K562 (cell line): ENCODE measurements around the gene GAP43. TPM values are rescaled to one million over a fixed set of nuclear protein-coding genes. Genes with fewer than 3 reads are reported as not detected.

Experiments used
- ATAC-seq: fragments of 200-7000 bp; cut with Tn5 transposase; 3 replicates; pipeline ENCODE4 v1.9.1; 2020; ENCODE audit warnings: moderate library complexity
- BruUV-seq: library from RNA; stranded (reverse); fragments of 400-500 nt; replicated peaks from 2 replicates; lab custom pipeline; 2021; lab: Mats Ljungman, UMichigan
- CTCF ChIA-PET: fragments of 300-600 bp; formaldehyde crosslinking; extraction: SDS; loops from one replicate; lab custom pipeline; 2021; ENCODE audit warnings: low intra/inter-chr PET ratio; lab: Yijun Ruan, JAX
- POLR2A ChIA-PET: fragments of 300-600, 350-650 bp; sonication (Branson Sonifier 250); formaldehyde crosslinking; extraction: SDS; loops from one replicate; lab custom pipeline; 2021; ENCODE audit warnings: antibody characterized with exemption, inconsistent platforms; lab: Yijun Ruan, JAX
- DNase-seq, 4 experiments: peaks; one replicate each; pipeline versions ENCODE4 v3.0.0 to v3.0.0-alpha.2; 2011 to 2018; ENCODE audit warnings: low spot score in 3 of 4, mixed read lengths in 3 of 4; ENCODE audit errors: extremely low read depth in 1 of 4
- FAIRE-seq: peaks from 2 replicates; lab custom pipeline; 2011; peaks lifted over from hg19 to GRCh38; lab: Jason Lieb, UNC
- H2AFZ ChIP-seq: 2 replicates; pipeline ENCODE4 v1.6.0; 2011; ENCODE audit warnings: low read depth, low read length, control low read depth, inconsistent platforms
- H3K27ac ChIP-seq: fragments of 200-600 bp; 3 replicates; pipeline ENCODE4 v1.8.0; 2011; ENCODE audit warnings: low read depth, mild to moderate bottlenecking, control low read depth, inconsistent platforms, low read length, moderate library complexity, mixed read lengths; ENCODE audit errors: extremely low read depth
- H3K27me3 ChIP-seq, 2 experiments: fragments of 300-600 bp in 1 of 2; 2 replicates in 1 of 2; 3 replicates in 1 of 2; pipeline versions ENCODE4 v1.6.0 to v1.8.0; 2011; ENCODE audit warnings: inconsistent platforms in 2 of 2, low read length in 2 of 2, mild to moderate bottlenecking in 1 of 2, mixed read lengths in 1 of 2, moderate library complexity in 1 of 2; ENCODE audit not compliant: control insufficient read depth in 2 of 2, insufficient read depth in 2 of 2
- H3K36me3 ChIP-seq: fragments of 300-600 bp; 3 replicates; pipeline ENCODE4 v1.8.0; 2011; ENCODE audit warnings: mild to moderate bottlenecking, low read length, inconsistent platforms; ENCODE audit not compliant: control insufficient read depth, insufficient read depth
- H3K4me1 ChIP-seq, 2 experiments: fragments of 200-600 bp in 1 of 2; replicated peaks in 1 of 2; 2 replicates in 1 of 2; 3 replicates in 1 of 2; pipeline versions ENCODE4 v1.5.1 to v1.8.0; 2011; ENCODE audit warnings: inconsistent platforms in 2 of 2, low read length in 2 of 2, mild to moderate bottlenecking in 1 of 2, mixed read lengths in 1 of 2, moderate library complexity in 1 of 2; ENCODE audit not compliant: control insufficient read depth in 2 of 2, insufficient read depth in 2 of 2
- H3K4me2 ChIP-seq: 2 replicates; pipeline ENCODE4 v1.6.1; 2011; ENCODE audit warnings: low read length, control low read depth, inconsistent platforms, mixed read lengths; ENCODE audit not compliant: insufficient read depth
- H3K4me3 ChIP-seq: fragments of 200-600 bp; sonication (generic), shearing (Covaris generic); 2 replicates; pipeline ENCODE4 v1.5.1; 2016; ENCODE audit warnings: control low read depth, inconsistent platforms
- H3K79me2 ChIP-seq: fragments of 200-600 bp; 3 replicates; pipeline ENCODE4 v1.8.0; 2011; ENCODE audit warnings: low read length, inconsistent platforms; ENCODE audit not compliant: control insufficient read depth, insufficient read depth
- H3K9ac ChIP-seq, 2 experiments: 2 replicates each; pipeline versions ENCODE4 v1.6.0 to v1.6.1; 2011; ENCODE audit warnings: low read depth in 2 of 2, low read length in 2 of 2, control low read depth in 1 of 2, inconsistent platforms in 1 of 2, mild to moderate bottlenecking in 1 of 2, mixed read lengths in 1 of 2; ENCODE audit not compliant: insufficient read depth in 1 of 2
- H3K9me1 ChIP-seq: one replicate; pipeline ENCODE4 v1.6.0; 2011; ENCODE audit warnings: inconsistent platforms, mild to moderate bottlenecking, low read length, moderate library complexity; ENCODE audit not compliant: control insufficient read depth, insufficient read depth
- H3K9me3 ChIP-seq: replicated peaks from 2 replicates; pipeline ENCODE4 v1.5.1; 2011; ENCODE audit warnings: low read depth, low read length, inconsistent platforms; ENCODE audit not compliant: control insufficient read depth, insufficient read depth
- H4K20me1 ChIP-seq: replicated peaks from 2 replicates; pipeline ENCODE4 v1.6.1; 2011; ENCODE audit warnings: low read length, inconsistent platforms, mixed read lengths; ENCODE audit not compliant: control insufficient read depth, insufficient read depth
- CBX1 ChIP-seq: sonication (generic); IDR thresholded peaks from 2 replicates; pipeline ENCODE4 v1.6.1; 2016; ENCODE audit warnings: antibody characterized with exemption, low read depth, mild to moderate bottlenecking
- CBX3 ChIP-seq, 2 experiments: IDR thresholded peaks; 1 replicate in 1 of 2; 2 replicates in 1 of 2; pipeline ENCODE4 v1.6.1; 2012; ENCODE audit warnings: inconsistent platforms in 2 of 2, low read length in 2 of 2, borderline replicate concordance in 1 of 2, control low read depth in 1 of 2
- FOXM1 ChIP-seq, 2 experiments: fragments of 450-650 bp in 1 of 2; sonication (generic) in 1 of 2; formaldehyde crosslinking in 1 of 2; IDR thresholded peaks; 2 replicates each; pipeline versions ENCODE4 v1.6.1 to v1.9.0; 2017 to 2022; ENCODE audit warnings: low read depth in 2 of 2, mild to moderate bottlenecking in 2 of 2, missing genetic modification reagents in 1 of 2, moderate library complexity in 1 of 2
- HDAC8 ChIP-seq: fragments of 450-650 bp; IDR thresholded peaks from 2 replicates; pipeline ENCODE4 v1.6.1; 2016; ENCODE audit warnings: mild to moderate bottlenecking, missing genetic modification characterization, moderate library complexity, missing compliant biosample characterization
- STAT5B ChIP-seq: fragments of 250-450 bp; sonication (Bioruptor Pico); IDR thresholded peaks from 2 replicates; pipeline ENCODE4 v1.8.0; 2021; ENCODE audit warnings: mild to moderate bottlenecking, inconsistent platforms
- TBP ChIP-seq: optimal IDR thresholded peaks from 2 replicates; pipeline ENCODE3; 2011; ENCODE audit warnings: low read depth, low read length, improper control_type of control experiment
- TEAD2 ChIP-seq: fragments of 450-650 bp; IDR thresholded peaks from 2 replicates; pipeline ENCODE4 v1.6.1; 2016; ENCODE audit warnings: missing genetic modification characterization, control low read depth, missing compliant biosample characterization
- TFE3 ChIP-seq: fragments of 450-650 bp; formaldehyde crosslinking; IDR thresholded peaks from 2 replicates; pipeline ENCODE4 v1.4.0; 2020; ENCODE audit warnings: mild to moderate bottlenecking, mixed read lengths
- XRCC5 ChIP-seq: fragments of 200-400 bp; formaldehyde crosslinking; IDR thresholded peaks from 2 replicates; pipeline ENCODE4 v1.6.1; 2017; ENCODE audit warnings: low read depth, mild to moderate bottlenecking, low read length
- ZBTB11 ChIP-seq, 3 experiments: fragments of 200-800 bp in 1 of 3; fragments of 250-450 bp in 1 of 3; fragments of 450-650 bp in 1 of 3; sonication (Bioruptor Pico) in 1 of 3; sonication (Bioruptor generic) in 1 of 3; formaldehyde crosslinking in 1 of 3; IDR thresholded peaks; 2 replicates each; pipeline versions ENCODE4 v1.6.1 to v1.8.0; 2016 to 2022; ENCODE audit warnings: mild to moderate bottlenecking in 2 of 3, missing genetic modification characterization in 2 of 3, missing compliant biosample characterization in 1 of 3, moderate library complexity in 1 of 3
- WGBS: fragments of 100-300 bp; shearing (Covaris generic); methylation state at CpG from one replicate; pipeline ENCODE4 v1.1.6; 2016; ENCODE audit warnings: low coverage, mixed read lengths; ENCODE audit not compliant: insufficient coverage; ENCODE audit errors: missing lambda C conversion rate; 5-methylcytosine and 5-hydroxymethylcytosine counted together
- in situ Hi-C: fragments of 300-500 bp; cut with MboI; formaldehyde crosslinking; loops from 4 replicates; pipeline ENCODE4 v1.15.0; 2018; ENCODE audit warnings: inconsistent platforms, mixed read lengths
- intact Hi-C: fragments of 100-400 bp; cut with micrococcal nuclease; formaldehyde crosslinking; loops from 2 replicates; pipeline ENCODE4 v1.14.2; 2022
- polyA plus RNA-seq, 8 experiments: library from polyadenylated mRNA; depleted of rRNA in 4 of 8; stranded (reverse) in 5 of 8; unstranded in 3 of 8; fragments of >200 nt; fragmentation: Nextera tagmentation in 2 of 8; fragmentation: Illumina TruSeq in 1 of 8; extraction: Ambion mirVana in 2 of 8; extraction: Trizol in 1 of 8; gene quantifications; 2 replicates each; pipeline versions ENCODE4 v1.2.1 to v1.2.3, GENCODE V29; 2011 to 2014; ENCODE audit warnings: inconsistent platforms in 1 of 8, missing spikeins in 1 of 8
- total RNA-seq, 7 experiments: library from RNA; depleted of rRNA in 6 of 7; stranded (reverse); fragments of >200 nt in 6 of 7; fragmentation: Illumina TruSeq in 2 of 7; extraction: Trizol in 2 of 7; gene quantifications; 2 replicates each; pipeline versions ENCODE4 v1.2.1 to v1.2.3, GENCODE V29; 2011 to 2021; ENCODE audit warnings: low replicate concordance in 1 of 7
- TF ChIP-seq, protein P1 (sequence below): fragments of 150-350 bp; IDR thresholded peaks from 2 replicates; pipeline ENCODE4 v1.6.1; 2014; ENCODE audit warnings: low read depth, mild to moderate bottlenecking, low read length, borderline replicate concordance

The GAP43 gene
- total and polyA plus RNA-seq, 9 of the 15 experiments (the other 6 are each of a cell fraction or from before 2014, with no cell fraction given): 0.04 to 0.11 (median 0.09) TPM; not detected in 6

- Histone ChIP-seq H3K4me3 (no peak overlapping the region), H3K27ac (no peak overlapping the region), H4K20me1 (no peaks in the 10 kb centered on the region), H3K27me3 (no peaks in the 10 kb centered on the region), H3K36me3 (no peaks in the 10 kb centered on the region), H3K4me2 (no peak overlapping the region), H3K79me2 (no peaks in the 10 kb centered on the region), H3K9me3 (no peaks in the 10 kb centered on the region), H3K9ac (no peak overlapping the region), H3K9me1 (no peaks in the 10 kb centered on the region), H3K4me1 (no peaks in the 10 kb centered on the region), H2AFZ (no peak overlapping the region)
- FAIRE-seq (no peak), DNase-seq (no peak), ATAC-seq (no peak)
- intact Hi-C loops: no loop called here
- no TSS peak for BruUV-seq
- 34% methylated on average over 6 of the region's 6 CpGs for WGBS
- CTCF ChIA-PET: no interaction called here
- POLR2A ChIA-PET: no interaction called here
- in situ Hi-C loops: loop anchor here (25.0 kb wide), 1 partner anchor 475 kb away; no protein-coding TSS in a partner anchor
- TF ChIP-seq TEAD2 (tag) (no peak), HDAC8 (no peak), CBX1 (no peak), ZBTB11 (CRISPR knock-in tag; IDR thresholded peaks at IDR 0.05) (no peak), TFE3 (no peak), XRCC5 (no peak), CBX3 (IDR thresholded peaks at IDR 0.05; ENCODE audit: borderline replicate concordance in 1 of 2, low read length in 2 of 2) (no peak), FOXM1 (IDR thresholded peaks at IDR 0.05; ENCODE audit: low read depth) (no peak), FOXM1 (CRISPR knock-in tag; IDR thresholded peaks at IDR 0.05; ENCODE audit: low read depth) (no peak), TBP (no peak), STAT5B (no peak)
- TF ChIP-seq, protein P1, sequence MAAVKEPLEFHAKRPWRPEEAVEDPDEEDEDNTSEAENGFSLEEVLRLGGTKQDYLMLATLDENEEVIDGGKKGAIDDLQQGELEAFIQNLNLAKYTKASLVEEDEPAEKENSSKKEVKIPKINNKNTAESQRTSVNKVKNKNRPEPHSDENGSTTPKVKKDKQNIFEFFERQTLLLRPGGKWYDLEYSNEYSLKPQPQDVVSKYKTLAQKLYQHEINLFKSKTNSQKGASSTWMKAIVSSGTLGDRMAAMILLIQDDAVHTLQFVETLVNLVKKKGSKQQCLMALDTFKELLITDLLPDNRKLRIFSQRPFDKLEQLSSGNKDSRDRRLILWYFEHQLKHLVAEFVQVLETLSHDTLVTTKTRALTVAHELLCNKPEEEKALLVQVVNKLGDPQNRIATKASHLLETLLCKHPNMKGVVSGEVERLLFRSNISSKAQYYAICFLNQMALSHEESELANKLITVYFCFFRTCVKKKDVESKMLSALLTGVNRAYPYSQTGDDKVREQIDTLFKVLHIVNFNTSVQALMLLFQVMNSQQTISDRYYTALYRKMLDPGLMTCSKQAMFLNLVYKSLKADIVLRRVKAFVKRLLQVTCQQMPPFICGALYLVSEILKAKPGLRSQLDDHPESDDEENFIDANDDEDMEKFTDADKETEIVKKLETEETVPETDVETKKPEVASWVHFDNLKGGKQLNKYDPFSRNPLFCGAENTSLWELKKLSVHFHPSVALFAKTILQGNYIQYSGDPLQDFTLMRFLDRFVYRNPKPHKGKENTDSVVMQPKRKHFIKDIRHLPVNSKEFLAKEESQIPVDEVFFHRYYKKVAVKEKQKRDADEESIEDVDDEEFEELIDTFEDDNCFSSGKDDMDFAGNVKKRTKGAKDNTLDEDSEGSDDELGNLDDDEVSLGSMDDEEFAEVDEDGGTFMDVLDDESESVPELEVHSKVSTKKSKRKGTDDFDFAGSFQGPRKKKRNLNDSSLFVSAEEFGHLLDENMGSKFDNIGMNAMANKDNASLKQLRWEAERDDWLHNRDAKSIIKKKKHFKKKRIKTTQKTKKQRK: no peak
Observed at GRCh38 chr3:115687721-115688120, 64.4 kb downstream of the GAP43 start.
